ENCODE measurements around the gene UGGT1.

The UGGT1 gene

DNA sequence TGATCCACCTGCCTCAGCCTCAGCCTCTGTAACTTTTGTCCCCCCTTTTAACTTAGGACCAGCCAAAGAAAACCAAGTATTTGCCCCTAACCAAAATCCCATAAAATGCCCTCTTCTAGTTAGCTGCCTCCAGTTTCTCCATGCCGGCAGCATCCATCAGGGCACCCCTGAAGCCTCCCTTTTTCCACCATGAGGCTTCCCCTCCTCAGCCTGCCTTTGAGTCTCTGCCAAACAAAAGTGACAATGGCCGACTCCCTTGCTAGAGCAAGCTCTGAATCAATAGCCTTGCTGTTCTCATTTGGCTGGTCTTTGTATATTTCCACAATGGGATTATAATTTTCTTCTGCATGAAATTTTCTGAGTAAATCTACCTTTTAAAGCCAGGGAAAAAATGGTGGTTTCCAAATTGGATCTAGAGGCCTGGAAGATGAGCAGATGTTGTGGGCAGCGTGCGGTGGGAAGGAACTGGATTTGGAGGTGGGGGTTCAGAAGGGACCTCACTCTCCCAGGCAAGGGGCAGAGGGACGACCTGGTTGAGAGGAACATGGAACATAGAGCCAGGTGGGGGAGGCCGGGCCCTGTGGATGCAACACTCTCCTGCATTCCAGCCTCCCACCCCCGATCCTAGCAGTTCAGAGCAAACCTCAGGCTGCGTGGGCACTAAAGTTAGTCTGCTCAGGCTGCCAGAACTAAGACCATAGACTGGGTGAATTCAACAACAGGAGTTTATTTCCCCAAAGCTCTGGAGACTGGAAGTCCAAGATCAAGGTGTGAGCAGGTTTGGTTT lies 147.1 kb downstream of the UGGT1 start:
- Histone ChIP-seq H3K36me3 (ENCODE audit: insufficient read depth, low read length) (no peaks in the 10 kb centered on the region), H3K4me3 (ENCODE audit: low read length, poor library complexity, severe bottlenecking) (no peak overlapping the region), H3K79me2 (ENCODE audit: insufficient read depth, low read length) (no peaks in the 10 kb centered on the region), H2AFZ (ENCODE audit: low read length) (no peak overlapping the region), H3K4me2 (ENCODE audit: low read depth, low read length, poor library complexity, severe bottlenecking) (no peak overlapping the region), H4K20me1 (ENCODE audit: insufficient read depth, low read length, poor library complexity, severe bottlenecking) (no peaks in the 10 kb centered on the region), H3K9ac (ENCODE audit: low read depth, low read length, poor library complexity, severe bottlenecking) (no peak overlapping the region), H3K4me1 (ENCODE audit: insufficient read depth, low read length, poor library complexity, severe bottlenecking) (no peaks in the 10 kb centered on the region), H3K27me3 (ENCODE audit: insufficient read depth, low read length, poor library complexity, severe bottlenecking) (no peaks in the 10 kb centered on the region), H3F3A (ENCODE audit: low read depth) (no peaks in the 10 kb centered on the region), H3K9me3 (ENCODE audit: insufficient read depth, low read depth, low read length) (no peaks in the 10 kb centered on the region), H3K9me2 (replicated peaks; ENCODE audit: low read depth, low read length) (no peaks in the 10 kb centered on the region)
- TF ChIP-seq, protein P1, sequence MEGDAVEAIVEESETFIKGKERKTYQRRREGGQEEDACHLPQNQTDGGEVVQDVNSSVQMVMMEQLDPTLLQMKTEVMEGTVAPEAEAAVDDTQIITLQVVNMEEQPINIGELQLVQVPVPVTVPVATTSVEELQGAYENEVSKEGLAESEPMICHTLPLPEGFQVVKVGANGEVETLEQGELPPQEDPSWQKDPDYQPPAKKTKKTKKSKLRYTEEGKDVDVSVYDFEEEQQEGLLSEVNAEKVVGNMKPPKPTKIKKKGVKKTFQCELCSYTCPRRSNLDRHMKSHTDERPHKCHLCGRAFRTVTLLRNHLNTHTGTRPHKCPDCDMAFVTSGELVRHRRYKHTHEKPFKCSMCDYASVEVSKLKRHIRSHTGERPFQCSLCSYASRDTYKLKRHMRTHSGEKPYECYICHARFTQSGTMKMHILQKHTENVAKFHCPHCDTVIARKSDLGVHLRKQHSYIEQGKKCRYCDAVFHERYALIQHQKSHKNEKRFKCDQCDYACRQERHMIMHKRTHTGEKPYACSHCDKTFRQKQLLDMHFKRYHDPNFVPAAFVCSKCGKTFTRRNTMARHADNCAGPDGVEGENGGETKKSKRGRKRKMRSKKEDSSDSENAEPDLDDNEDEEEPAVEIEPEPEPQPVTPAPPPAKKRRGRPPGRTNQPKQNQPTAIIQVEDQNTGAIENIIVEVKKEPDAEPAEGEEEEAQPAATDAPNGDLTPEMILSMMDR (conservative IDR thresholded peaks at IDR 0.05; ENCODE audit: low read length): no peak
- no peak for TF ChIP-seq EZH2phosphoT487 (IDR thresholded peaks at IDR 0.05; ENCODE audit: borderline replicate concordance)

DNA sequence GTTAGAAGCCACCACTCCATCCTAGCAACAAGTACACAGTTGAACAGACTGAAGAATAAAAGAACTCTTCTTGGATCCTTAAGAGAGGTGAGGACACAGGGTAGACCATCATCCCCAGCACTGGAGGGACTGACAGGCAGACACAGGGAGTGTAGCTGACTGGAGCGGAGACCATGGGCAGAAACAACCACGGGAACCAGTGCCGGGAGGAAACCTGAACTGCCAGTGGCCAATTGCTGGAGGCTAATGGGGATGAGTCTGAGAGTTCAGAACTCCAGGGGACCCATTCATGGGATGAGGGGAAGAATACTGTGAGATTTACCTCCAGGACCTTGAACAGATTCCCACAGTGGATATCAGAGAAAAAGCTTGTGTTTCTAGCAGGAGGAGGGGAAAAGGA lies 150.9 kb downstream of the UGGT1 start:
- H3K79me2 ChIP-seq (ENCODE audit: insufficient read depth, low read length): no peaks in the 10 kb centered on the region
- no peaks in the 10 kb centered on the region for H3K36me3 ChIP-seq (ENCODE audit: insufficient read depth, low read length)
- H2AFZ ChIP-seq (ENCODE audit: low read length): no peak overlapping the region
- no peak overlapping the region for H3K4me2 ChIP-seq (ENCODE audit: low read depth, low read length, poor library complexity, severe bottlenecking)
- no peak overlapping the region for H3K9ac ChIP-seq (ENCODE audit: low read depth, low read length, poor library complexity, severe bottlenecking)
- H4K20me1 ChIP-seq (ENCODE audit: insufficient read depth, low read length, poor library complexity, severe bottlenecking): no peaks in the 10 kb centered on the region
- TF ChIP-seq, protein P1 (conservative IDR thresholded peaks at IDR 0.05; ENCODE audit: low read length): no peak
- TF ChIP-seq EZH2phosphoT487 (IDR thresholded peaks at IDR 0.05; ENCODE audit: borderline replicate concordance): no peak
- H3K9me3 ChIP-seq (ENCODE audit: insufficient read depth, low read depth, low read length): no peaks in the 10 kb centered on the region
- H3F3A ChIP-seq (ENCODE audit: low read depth): no peaks in the 10 kb centered on the region
- no peak overlapping the region for H3K4me3 ChIP-seq (ENCODE audit: low read length, poor library complexity, severe bottlenecking)
- peaks cover 5% of the 10 kb centered on the region for H3K4me1 ChIP-seq (ENCODE audit: insufficient read depth, low read length, poor library complexity, severe bottlenecking)
- no peaks in the 10 kb centered on the region for H3K27me3 ChIP-seq (ENCODE audit: insufficient read depth, low read length, poor library complexity, severe bottlenecking)
- no peaks in the 10 kb centered on the region for H3K9me2 ChIP-seq (replicated peaks; ENCODE audit: low read depth, low read length)
